Hepatocyte (in vitro differentiated cells): ENCODE results near the gene CCDC83. TPM values are rescaled to one million over a fixed set of nuclear protein-coding genes. Genes with fewer than 3 reads are reported as not detected.
"Not testable (repeated sequence)": the region's sequence is repeated elsewhere in the genome, so short reads cannot be mapped to it uniquely, and the experiment has no call there.

Experiments
- DNase-seq: peaks from one replicate; pipeline ENCODE4 v3.0.0-alpha.2; 2016; ENCODE audit warnings: low spot score
- H2AFZ ChIP-seq: fragments of 200-600 bp; sonication (generic); 2 replicates; pipeline ENCODE4 v1.6.0; 2016; ENCODE audit warnings: antibody characterized with exemption, mild to moderate bottlenecking
- H3K27ac ChIP-seq: fragments of 200-600 bp; sonication (generic); 2 replicates; pipeline ENCODE4 v1.5.1; 2016; ENCODE audit warnings: mild to moderate bottlenecking
- H3K27me3 ChIP-seq: fragments of 200-600 bp; sonication (generic); 2 replicates; pipeline ENCODE4 v1.6.1; 2016
- H3K36me3 ChIP-seq: fragments of 200-600 bp; sonication (generic); replicated peaks from 2 replicates; pipeline ENCODE4 v1.5.1; 2016; ENCODE audit warnings: low read depth; ENCODE audit not compliant: insufficient read depth
- H3K4me1 ChIP-seq: fragments of 200-600 bp; sonication (generic); 2 replicates; pipeline ENCODE4 v1.5.1; 2016; ENCODE audit warnings: mild to moderate bottlenecking, moderate library complexity; ENCODE audit not compliant: insufficient read depth
- H3K4me2 ChIP-seq: fragments of 200-600 bp; sonication (generic); 2 replicates; pipeline ENCODE4 v1.6.0; 2016
- H3K4me3 ChIP-seq: fragments of 200-600 bp; sonication (generic); 2 replicates; pipeline ENCODE4 v1.5.1; 2016; ENCODE audit warnings: mild to moderate bottlenecking
- H3K79me2 ChIP-seq: fragments of 200-600 bp; sonication (generic); 2 replicates; pipeline ENCODE4 v1.6.0; 2017; ENCODE audit warnings: mild to moderate bottlenecking
- H3K9me2 ChIP-seq: fragments of 200-600 bp; sonication (generic); replicated peaks from 2 replicates; pipeline ENCODE4 v1.6.0; 2017; ENCODE audit warnings: mild to moderate bottlenecking; ENCODE audit not compliant: insufficient read depth
- H3K9me3 ChIP-seq: fragments of 200-600 bp; sonication (generic); 2 replicates; pipeline ENCODE4 v1.5.1; 2016; ENCODE audit warnings: low read depth, mild to moderate bottlenecking
- H4K20me1 ChIP-seq: fragments of 200-600 bp; sonication (generic); 2 replicates; pipeline ENCODE4 v1.6.0; 2016; ENCODE audit warnings: mild to moderate bottlenecking; ENCODE audit not compliant: insufficient read depth, poor library complexity, severe bottlenecking
- CTCF ChIP-seq: fragments of 200-600 bp; sonication (generic); IDR thresholded peaks from 2 replicates; pipeline ENCODE4 v1.5.1; 2016; ENCODE audit warnings: antibody characterized with exemption, mild to moderate bottlenecking; ENCODE audit not compliant: poor library complexity
- EZH2 ChIP-seq: fragments of 200-600 bp; sonication (generic); IDR thresholded peaks from 2 replicates; pipeline ENCODE4 v1.6.1; 2016; ENCODE audit warnings: antibody characterized with exemption, mild to moderate bottlenecking, borderline replicate concordance
- EZH2phosphoT487 ChIP-seq: fragments of 200-600 bp; sonication (generic); IDR thresholded peaks from one replicate; pipeline ENCODE4 v1.6.1; 2018; ENCODE audit warnings: antibody characterized with exemption, mild to moderate bottlenecking, low read depth, moderate library complexity; ENCODE audit not compliant: unreplicated experiment, severe bottlenecking
- WGBS: methylation state at CpG from one replicate; pipeline ENCODE4 v1.1.6; 2016; ENCODE audit warnings: low lambda C conversion rate; ENCODE audit errors: missing lambda C conversion rate; 5-methylcytosine and 5-hydroxymethylcytosine counted together
- polyA plus RNA-seq: library from polyadenylated mRNA; unstranded; fragments of >200 nt; fragmentation: Nextera tagmentation; extraction: Ambion mirVana; gene quantifications from 2 replicates; pipeline ENCODE4 v1.2.1, GENCODE V29; 2016
- total RNA-seq: library from RNA; depleted of rRNA; stranded (reverse); fragments of >200 nt; gene quantifications from 2 replicates; pipeline ENCODE4 v1.2.3, GENCODE V29; 2014

Gene CCDC83
- total and polyA plus RNA-seq, 2 experiments from 2014 or later: not detected

DNA sequence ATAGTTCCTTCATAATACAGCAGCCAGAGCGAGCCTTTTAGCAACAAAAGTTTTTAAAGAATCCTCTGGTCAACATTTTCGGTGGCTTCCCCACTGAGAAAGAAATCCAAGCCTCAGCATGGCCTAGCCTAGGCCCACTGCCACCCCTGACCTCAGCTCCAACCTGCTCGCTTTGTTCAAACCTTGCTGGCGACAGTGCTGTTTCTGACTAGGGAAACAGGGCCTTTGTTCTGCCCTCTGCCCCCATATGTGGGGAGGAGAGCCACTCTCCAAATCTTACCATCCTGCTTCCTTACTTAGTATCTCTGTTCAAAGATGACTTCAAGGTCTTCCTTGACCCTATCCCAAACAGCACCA lies 95.8 kb downstream of the CCDC83 start:
- no peak overlapping the region for H3K4me3 ChIP-seq
- no peak for TF ChIP-seq EZH2phosphoT487
- TF ChIP-seq EZH2: no peak
- no peak for TF ChIP-seq CTCF
- no peaks in the 10 kb centered on the region for H3K9me2 ChIP-seq
- WGBS: over 99% methylated on average over 4 of the region's 4 CpGs
- no peaks in the 10 kb centered on the region for H3K27me3 ChIP-seq
- H3K27ac ChIP-seq: no peak overlapping the region
- H3K36me3 ChIP-seq: no peaks in the 10 kb centered on the region
- H3K4me1 ChIP-seq: no peaks in the 10 kb centered on the region
- H3K79me2 ChIP-seq: no peaks in the 10 kb centered on the region
- H3K9me3 ChIP-seq: no peaks in the 10 kb centered on the region
- H3K4me2 ChIP-seq: no peak overlapping the region
- DNase-seq: no peak
- H2AFZ ChIP-seq: no peak overlapping the region
- H4K20me1 ChIP-seq: no peaks in the 10 kb centered on the region

DNA sequence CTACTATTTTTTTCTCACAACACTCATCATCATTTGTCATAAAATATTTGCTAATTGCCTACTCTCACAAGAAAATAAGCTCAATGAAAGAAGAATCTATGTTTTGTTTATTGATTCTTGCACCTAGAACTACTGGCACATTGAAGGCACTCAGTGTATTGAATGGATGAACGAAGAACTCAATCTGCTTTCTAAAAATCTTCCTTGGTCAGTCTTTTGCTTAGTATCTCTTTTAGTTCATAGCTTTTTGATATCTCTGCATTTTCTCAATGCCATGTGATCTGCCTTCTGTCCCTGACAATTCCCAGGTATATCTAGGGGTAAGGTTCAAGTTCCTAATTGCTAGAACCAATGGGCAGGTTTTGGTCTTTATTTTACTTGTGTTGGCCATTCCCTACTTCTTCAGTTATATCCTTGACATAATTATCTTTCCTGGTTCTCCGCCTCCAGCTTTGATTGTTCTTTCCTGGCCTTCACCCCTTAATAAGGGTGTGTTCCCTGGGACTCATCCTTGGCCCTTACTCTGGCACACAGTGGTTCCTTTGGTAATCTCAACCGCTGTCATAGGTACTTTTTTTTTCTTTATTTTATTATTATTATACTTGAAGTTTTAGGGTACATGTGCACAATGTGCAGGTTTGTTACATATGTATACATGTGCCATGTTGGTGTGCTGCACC lies 96.4 kb downstream of the CCDC83 start:
- 98% methylated on average over 3 of the region's 3 CpGs for WGBS
- Histone ChIP-seq H4K20me1 (no peaks in the 10 kb centered on the region), H2AFZ (no peak overlapping the region), H3K27me3 (no peaks in the 10 kb centered on the region), H3K9me2 (no peaks in the 10 kb centered on the region), H3K4me1 (no peaks in the 10 kb centered on the region), H3K79me2 (no peaks in the 10 kb centered on the region), H3K4me2 (no peak overlapping the region), H3K36me3 (no peaks in the 10 kb centered on the region), H3K4me3 (no peak overlapping the region), H3K27ac (no peak overlapping the region), H3K9me3 (no peaks in the 10 kb centered on the region)
- TF ChIP-seq CTCF (no peak), EZH2 (no peak), EZH2phosphoT487 (no peak)
- no peak for DNase-seq

- 91% methylated on average over 7 of the region's 7 CpGs for WGBS
- H3K79me2 ChIP-seq, DNase-seq, H2AFZ ChIP-seq, H4K20me1 ChIP-seq, H3K4me3 ChIP-seq, H3K9me2 ChIP-seq, H3K36me3 ChIP-seq, H3K27me3 ChIP-seq, H3K4me2 ChIP-seq, H3K27ac ChIP-seq, H3K4me1 ChIP-seq, H3K9me3 ChIP-seq: not testable (repeated sequence)
Measured at GRCh38 chr11:85952108-85952485, 96.9 kb downstream of the CCDC83 start.

- Histone ChIP-seq H3K4me2 (no peak overlapping the region), H3K9me3 (no peaks in the 10 kb centered on the region), H4K20me1 (peaks cover 3% of the 10 kb centered on the region), H3K9me2 (no peaks in the 10 kb centered on the region), H3K27ac (no peak overlapping the region), H3K4me1 (no peaks in the 10 kb centered on the region), H3K79me2 (no peaks in the 10 kb centered on the region), H2AFZ (no peak overlapping the region), H3K27me3 (no peaks in the 10 kb centered on the region), H3K36me3 (peaks cover 4% of the 10 kb centered on the region), H3K4me3 (no peak overlapping the region)
- WGBS: 46% methylated on average over 2 of the region's 2 CpGs
- TF ChIP-seq EZH2: no peak
- TF ChIP-seq CTCF: no peak
- no peak for TF ChIP-seq EZH2phosphoT487
- DNase-seq: no peak
Measured at GRCh38 chr11:85953491-85954143, 98.4 kb downstream of the CCDC83 start.
